RWPE1 (cell line): ENCODE measurements around the gene MOB2.

Experiments used
- CTCF ChIA-PET: fragments of 350-600 bp; sonication (Branson Sonifier 250); formaldehyde crosslinking; extraction: SDS; loops from one replicate; lab custom pipeline; 2021; lab: Yijun Ruan, JAX
- POLR2A ChIA-PET: fragments of 400-600 bp; formaldehyde crosslinking; extraction: SDS; loops from one replicate; lab custom pipeline; 2020; ENCODE audit warnings: antibody characterized with exemption; ENCODE audit not compliant: low non-redundant PET; lab: Yijun Ruan, JAX
- DNase-seq: peaks from one replicate; pipeline ENCODE4 v3.0.0; 2012; ENCODE audit warnings: low spot score
- H3K27ac ChIP-seq: fragments of 450-650 bp; 2 replicates; pipeline ENCODE4 v1.5.1; 2017
- CTCF ChIP-seq: fragments of 450-650 bp; conservative IDR thresholded peaks from 2 replicates; pipeline ENCODE4 v1.5.1; 2017; ENCODE audit warnings: low read depth, mild to moderate bottlenecking

The MOB2 gene

GRCh38 chr11:1531449-1532013 lies 45.0 kb upstream of the MOB2 start:
- peak; percentile 62 for DNase-seq
- ChIA-PET CTCF (interaction anchor here (0.6 to 1.0 kb wide), 3 partner anchors 15 to 225 kb away, joined by 3 to 5 read pairs (median 4); no protein-coding TSS in a partner anchor), POLR2A (interaction anchor here (0.5 kb wide), 1 partner anchor 89 kb away, joined by 4 read pairs; no protein-coding TSS in a partner anchor)
- peak overlapping the region; percentile 99 for H3K27ac ChIP-seq
- no peak for TF ChIP-seq CTCF

GRCh38 chr11:1530686-1531448 lies 44.3 kb upstream of the MOB2 start:
- DNase-seq = no peak
- peak overlapping the region; percentile 99 for H3K27ac ChIP-seq
- no peak for TF ChIP-seq CTCF
- POLR2A ChIA-PET = no interaction called here
- CTCF ChIA-PET = interaction anchor here (0.8 kb wide), 1 partner anchor 22 kb away, joined by 4 read pairs; no protein-coding TSS in a partner anchor

- CTCF ChIA-PET = no interaction called here
- TF ChIP-seq CTCF = no peak
- DNase-seq = no peak
- peak overlapping the region; percentile 31; the same call in 1 of the 2 replicates for H3K27ac ChIP-seq
- POLR2A ChIA-PET = no interaction called here
Observed at GRCh38 chr11:1529774-1530173, 43.2 kb upstream of the MOB2 start.

GRCh38 chr11:1529286-1529685 lies 42.7 kb upstream of the MOB2 start:
- ChIA-PET POLR2A (no interaction called here), CTCF (no interaction called here)
- no peak for DNase-seq
- H3K27ac ChIP-seq = peak overlapping the region; percentile 31; the same call in 1 of the 2 replicates
- TF ChIP-seq CTCF = no peak

- H3K27ac ChIP-seq = no peak overlapping the region; the same call in 1 of the 2 replicates
- no peak for DNase-seq
- POLR2A ChIA-PET = no interaction called here
- CTCF ChIA-PET = no interaction called here
- no peak for TF ChIP-seq CTCF
Observed at GRCh38 chr11:1528710-1529109, 42.1 kb upstream of the MOB2 start.

GRCh38 chr11:1526785-1527184 lies 40.2 kb upstream of the MOB2 start:
- POLR2A ChIA-PET = interaction anchor here (0.6 kb wide), 1 partner anchor 33 kb away, joined by 3 read pairs; no protein-coding TSS in a partner anchor
- CTCF ChIA-PET = no interaction called here
- no peak for TF ChIP-seq CTCF
- H3K27ac ChIP-seq = peak overlapping the region; percentile 14; the same call in 1 of the 2 replicates
- no peak for DNase-seq
